Globus pallidus (tissue), 1 donor: ENCODE results near the gene TROAP.
"Not testable (repeated sequence)": the region's sequence is repeated elsewhere in the genome, so short reads cannot be mapped to it uniquely, and the experiment has no call there.

Experiments used
- DNase-seq: peaks from one replicate; pipeline ENCODE4 v3.0.0-alpha.2; 2015; ENCODE audit warnings: low spot score

The TROAP gene

DNA sequence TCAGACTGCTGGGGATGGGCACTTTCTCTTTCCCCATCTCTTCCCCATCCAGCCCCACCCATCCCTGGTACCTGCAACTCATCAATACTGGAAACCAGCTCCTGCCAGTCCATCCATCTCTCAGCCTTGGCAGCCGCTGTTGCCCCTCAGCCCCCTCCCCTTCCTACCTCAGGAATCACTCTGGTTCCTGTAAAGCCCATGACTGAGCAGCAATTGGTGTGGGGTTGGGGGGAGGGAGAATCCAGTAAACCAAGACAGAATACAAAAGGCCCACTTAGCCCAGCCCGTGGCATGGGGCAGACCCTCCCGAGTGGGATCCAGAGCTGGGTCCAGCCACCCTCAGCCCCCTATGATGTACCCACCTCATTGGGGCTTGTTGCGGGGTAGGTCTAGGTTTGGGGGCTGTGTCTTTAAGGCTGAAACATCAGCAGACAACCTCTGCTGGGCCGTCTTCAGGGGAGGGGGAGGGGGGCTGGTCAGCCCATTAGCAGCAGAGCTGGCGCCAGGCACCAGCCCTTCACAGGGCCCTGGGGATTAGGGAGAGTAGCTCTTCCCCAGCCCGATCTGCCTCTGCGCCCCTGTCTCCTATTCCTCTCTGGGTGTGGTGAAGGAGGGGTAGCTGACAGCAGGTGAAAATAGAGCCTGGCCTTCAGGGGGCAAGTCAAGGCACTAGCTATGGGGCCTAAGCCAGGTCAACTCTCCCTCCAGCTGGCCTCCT is 28.8 kb upstream of the TROAP start:
- no peak for DNase-seq

DNA sequence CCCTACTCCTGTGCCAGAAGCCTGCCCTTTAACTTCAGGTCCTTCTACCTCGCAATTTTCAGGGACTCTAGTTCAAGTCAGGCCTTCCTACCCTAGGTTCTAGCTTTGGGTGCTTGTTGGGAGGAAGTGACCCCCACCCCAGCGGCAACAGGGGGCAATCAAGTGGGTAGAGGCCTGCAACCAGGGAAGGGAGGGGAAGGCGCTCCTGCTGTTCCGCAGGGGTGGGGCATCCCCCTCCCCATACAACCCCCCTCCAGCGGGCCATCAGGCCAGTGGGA is 28.3 kb upstream of the TROAP start:
- no peak for DNase-seq

DNA sequence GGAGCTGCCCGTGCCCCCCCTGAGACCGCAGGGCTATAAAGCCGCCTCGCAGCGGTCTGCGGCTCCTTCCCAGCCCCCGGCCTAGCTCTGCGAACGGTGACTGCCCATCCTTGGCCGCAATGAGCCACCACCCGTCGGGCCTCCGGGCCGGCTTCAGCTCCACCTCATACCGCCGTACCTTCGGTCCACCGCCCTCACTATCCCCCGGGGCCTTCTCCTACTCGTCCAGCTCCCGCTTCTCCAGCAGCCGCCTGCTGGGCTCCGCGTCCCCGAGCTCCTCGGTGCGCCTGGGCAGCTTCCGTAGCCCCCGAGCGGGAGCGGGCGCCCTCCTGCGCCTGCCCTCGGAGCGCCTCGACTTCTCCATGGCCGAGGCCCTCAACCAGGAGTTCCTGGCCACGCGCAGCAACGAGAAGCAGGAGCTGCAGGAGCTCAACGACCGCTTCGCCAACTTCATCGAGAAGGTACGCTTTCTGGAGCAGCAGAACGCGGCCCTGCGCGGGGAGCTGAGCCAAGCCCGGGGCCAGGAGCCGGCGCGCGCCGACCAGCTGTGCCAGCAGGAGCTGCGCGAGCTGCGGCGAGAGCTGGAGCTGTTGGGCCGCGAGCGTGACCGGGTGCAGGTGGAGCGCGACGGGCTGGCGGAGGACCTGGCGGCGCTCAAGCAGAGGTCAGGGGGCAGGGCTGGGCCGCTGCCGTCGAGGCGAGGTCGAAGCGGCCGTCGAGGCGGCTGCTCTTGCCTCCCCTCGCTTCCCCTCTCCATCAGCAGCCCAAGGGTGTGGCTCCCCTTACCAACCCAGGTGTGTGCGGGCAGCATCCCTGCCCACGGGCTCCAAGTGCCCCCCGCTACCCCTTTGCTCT is 27.7 kb upstream of the TROAP start, which contains the start of gene PRPH:
PRPH (plus strand) TSS at position 66 of the 855 bp plus-strand sequence; CDS start at position 120, 54 bp downstream.
- DNase-seq, result no peak

DNA sequence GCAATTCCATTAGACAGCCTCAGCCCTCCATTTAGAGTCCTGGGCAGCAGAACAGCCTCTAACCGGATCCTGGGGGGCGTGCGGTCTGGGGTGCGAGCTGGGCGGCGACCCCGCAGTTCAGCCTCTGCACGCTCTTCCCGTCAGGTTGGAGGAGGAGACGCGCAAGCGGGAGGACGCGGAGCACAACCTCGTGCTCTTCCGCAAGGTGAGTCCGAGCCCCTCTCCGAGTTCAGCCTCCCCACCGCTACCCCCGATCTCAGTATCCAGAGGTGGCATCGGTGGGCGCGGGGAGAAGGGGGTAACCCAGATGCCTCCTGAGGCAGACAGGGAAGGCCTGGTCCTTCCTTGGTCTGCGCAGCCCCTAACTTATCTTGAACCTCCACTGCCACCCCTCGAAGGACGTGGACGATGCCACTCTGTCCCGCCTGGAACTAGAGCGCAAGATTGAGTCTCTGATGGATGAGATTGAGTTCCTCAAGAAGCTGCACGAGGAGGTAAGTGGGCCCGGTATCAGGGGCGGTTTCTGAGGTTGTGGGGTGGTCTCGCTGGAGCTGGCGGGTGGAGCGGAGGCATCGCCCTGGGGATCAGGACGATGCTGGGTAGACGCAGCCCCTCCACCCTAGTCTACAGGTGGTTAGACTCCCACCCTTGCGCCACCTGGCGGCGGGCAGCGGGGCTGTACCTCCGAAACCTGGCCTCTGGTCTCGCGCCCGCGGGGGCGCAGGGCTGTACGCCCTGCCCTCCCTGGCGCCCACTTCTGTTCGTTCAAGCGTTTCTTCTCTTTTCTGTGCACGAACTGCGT is 26.8 kb upstream of the TROAP start:
- DNase-seq, result no peak

DNA sequence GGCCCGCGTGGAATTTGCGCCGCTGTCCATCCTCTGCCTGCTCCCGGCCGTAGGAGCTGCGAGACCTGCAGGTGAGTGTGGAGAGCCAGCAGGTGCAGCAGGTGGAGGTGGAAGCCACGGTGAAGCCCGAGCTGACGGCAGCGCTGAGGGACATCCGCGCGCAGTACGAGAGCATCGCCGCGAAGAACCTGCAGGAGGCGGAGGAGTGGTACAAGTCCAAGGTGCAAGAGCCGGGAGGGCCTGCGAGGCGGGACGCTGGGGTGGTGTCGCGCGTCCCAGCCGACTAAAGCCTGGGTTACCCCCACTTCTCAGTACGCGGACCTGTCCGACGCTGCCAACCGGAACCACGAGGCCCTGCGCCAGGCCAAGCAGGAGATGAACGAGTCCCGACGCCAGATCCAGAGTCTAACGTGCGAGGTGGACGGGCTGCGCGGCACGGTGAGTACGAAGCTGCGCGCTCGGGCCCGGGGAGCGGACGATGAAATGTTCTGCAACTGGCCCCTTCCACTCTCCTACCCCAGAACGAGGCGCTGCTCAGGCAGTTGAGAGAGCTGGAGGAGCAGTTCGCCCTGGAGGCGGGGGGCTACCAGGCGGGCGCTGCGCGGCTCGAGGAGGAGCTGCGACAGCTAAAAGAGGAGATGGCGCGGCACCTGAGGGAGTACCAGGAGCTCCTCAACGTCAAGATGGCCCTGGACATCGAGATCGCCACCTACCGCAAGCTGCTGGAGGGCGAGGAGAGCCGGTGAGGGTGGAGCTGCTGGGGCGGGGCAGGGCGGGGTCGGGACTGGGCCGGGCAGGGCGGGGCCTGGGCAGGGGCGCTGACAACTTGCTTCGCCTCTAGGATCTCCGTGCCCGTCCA is 26.0 kb upstream of the TROAP start:
- no peak for DNase-seq

DNA sequence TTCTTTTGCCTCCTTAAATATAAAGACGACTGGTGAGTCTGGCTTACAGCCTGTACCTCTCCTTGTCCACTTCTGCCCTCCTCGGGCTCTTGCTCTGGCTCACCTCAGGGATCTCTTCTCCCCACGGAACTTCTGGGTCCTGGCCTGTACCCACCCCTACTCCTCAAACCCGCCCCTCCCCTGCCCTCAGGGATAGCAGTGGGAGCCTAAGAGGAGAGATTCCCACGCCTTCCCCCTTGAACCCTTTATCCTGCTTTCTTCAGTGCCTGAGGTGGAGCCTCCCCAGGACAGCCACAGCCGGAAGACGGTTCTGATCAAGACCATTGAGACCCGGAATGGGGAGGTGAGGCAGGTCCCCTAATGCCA is 25.4 kb upstream of the TROAP start:
- DNase-seq, result no peak

DNA sequence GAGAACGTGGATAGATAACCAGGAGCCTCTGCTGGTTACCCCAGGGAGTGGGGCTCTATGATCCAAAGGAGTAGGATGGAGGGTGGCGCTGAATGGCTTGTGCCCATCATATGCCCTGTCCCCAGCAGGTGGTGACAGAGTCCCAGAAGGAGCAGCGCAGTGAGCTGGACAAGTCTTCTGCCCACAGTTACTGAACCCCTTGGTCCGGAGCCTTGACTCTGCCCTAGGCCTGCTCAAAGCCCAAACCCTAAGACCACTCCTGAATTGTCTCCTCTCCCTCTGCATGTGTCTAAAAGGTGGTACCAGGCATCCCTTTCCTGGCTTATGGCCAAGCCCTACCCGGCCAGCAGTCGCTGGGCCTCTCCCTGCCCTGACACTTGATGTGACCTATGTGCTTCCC is 24.9 kb upstream of the TROAP start:
- DNase-seq, result no peak

DNA sequence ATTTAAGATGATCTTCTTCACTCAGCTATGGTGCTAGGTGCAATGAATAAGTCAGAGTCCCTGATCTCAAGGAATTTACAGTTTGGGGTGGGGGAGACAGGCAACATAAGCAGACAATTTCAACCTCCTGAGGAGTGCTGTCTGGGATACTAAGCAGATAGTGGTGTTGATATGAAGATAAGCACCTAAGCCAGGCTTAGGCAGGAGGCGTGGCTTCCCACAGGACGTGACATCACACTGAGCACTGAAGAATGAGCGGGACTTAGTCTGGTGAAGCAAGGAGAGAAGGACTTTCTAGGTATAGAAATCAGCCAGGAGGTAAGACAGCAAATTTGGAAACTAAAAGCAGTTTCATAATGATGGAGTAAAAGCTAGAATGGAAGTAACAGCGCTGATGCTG is 21.3 kb upstream of the TROAP start:
- no peak for DNase-seq

DNA sequence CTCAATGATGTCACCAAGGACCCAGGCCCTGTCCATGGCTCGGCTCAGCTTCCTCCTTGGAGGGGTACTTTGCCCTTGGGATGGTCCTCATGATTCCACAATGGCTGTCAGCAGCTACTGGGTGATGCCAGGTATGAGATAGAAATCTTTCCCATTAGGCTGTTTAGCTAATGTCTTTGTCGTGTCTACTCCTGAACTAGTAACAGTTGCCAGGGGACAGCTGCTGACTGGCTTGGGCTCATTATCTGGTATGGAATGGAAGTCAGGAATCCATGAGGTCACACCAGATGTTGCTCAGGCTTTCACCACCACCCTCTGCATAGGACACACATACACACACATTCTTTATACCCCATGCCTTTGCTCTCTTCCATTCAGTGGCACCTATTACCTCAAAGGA is 18.9 kb upstream of the TROAP start:
- DNase-seq, result no peak

DNA sequence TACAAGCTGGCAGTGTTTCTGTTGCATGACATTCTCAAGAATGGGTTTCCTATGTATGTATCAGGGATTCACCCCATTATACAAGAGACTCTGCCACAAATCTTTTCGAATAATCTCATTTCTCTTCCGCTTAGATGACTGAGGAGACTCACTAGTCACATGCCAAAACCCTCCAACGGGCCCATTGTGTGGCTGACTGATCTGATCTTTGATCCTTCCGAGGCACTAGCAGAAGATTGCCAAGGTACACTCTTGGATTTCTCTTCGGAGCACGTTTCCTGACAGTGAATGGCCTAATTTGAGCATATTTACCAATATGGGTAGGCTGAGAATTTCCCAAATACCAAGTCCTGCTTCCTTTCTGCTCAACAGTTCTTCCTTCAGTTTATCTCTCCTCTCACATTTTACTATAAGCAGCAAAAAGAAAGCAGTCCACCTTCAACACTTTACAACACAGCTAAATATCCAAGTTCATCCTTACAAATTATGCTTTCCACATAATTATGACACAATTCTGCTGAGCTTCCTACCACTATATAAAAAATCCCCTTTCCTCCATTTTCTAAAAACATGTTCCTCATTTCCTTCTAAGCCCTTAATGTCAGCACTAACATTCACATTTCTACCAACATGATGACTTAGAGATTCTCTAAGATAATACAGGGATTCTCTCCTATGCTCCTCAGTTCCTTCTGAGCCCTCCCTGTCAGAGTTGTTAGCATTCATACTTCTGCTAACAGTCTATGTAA is 17.1 kb upstream of the TROAP start:
- no peak for DNase-seq

DNA sequence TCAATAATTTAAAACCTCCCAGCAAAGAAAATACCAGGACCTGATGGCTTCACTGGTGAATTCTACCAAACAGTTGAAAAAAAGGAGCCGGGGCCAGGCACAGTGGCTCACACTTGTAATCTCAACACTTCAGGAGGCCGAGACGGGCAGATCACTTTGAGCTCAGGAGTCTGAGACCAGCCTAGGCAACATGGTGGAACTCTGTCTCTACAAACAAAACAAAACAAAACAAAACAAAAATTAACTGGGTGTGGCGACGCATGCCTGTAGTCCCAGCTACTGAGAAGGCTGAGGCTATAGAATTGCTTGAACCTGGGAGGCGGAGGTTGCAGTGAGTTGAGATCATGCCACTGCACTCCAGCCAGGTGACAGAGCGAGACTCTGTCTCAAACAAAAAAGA is 13.7 kb upstream of the TROAP start:
- DNase-seq, result no peak

DNA sequence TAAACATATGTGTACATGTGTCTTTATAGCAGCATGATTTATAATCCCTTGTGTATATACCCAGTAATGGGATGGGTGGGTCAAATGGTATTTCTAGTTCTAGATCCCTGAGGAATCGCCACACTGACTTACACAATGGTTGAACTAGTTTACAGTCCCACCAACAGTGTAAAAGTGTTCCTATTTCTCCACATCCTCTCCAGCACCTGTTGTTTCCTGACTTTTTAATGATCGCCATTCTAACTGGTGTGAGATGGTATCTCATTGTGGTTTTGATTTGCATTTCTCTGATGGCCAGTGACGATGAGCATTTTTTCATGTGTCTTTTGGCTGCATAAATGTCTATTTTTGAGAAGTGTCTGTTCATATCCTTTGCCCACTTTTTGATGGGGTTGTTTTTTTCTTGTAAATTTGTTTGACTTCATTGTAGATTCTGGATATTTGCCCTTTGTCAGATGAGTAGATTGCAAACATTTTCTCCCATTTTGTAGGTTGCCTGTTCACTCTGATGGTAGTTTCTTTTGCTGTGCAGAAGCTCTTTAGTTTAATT is 12.5 kb upstream of the TROAP start:
- not testable (repeated sequence) for DNase-seq

DNA sequence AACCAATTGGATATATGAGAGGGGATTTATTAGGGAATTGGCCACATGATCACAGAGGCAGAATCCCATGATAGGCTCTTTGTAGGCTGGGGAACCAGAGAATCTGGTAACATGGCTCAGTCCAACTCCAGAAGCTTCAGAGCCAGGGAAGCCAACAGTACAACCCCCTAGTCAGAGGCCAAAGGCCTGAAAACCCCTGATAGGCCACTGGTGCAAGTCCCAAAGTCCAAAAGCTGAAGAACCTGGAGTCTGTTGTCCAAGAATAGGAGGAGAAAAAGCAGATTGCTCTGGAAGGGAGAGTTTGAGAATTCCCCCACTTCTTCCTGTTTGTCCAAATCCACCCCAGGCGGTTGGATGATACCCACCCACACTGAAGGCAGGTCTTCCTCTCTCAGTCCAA is 8.2 kb upstream of the TROAP start:
- DNase-seq, result no peak

DNA sequence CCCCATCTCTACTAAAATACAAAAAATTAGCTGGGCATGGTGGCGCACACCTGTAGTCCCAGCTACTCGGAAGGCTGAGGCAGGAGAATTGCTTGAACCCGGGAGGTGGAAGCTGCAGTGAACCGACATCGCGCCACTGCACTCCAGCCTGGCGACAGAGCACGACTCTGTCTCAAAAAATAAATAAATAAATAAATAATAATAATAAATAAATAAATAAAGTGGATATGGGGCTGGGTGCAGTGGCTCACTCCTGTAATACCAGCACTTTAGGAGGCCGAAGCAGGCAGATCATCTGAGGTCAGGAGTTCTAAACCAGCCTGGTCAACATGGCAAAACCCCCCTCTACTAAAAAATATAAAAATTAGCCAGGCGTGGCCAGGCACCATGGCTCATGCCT is 5.9 kb upstream of the TROAP start:
- DNase-seq, result not testable (repeated sequence)

DNA sequence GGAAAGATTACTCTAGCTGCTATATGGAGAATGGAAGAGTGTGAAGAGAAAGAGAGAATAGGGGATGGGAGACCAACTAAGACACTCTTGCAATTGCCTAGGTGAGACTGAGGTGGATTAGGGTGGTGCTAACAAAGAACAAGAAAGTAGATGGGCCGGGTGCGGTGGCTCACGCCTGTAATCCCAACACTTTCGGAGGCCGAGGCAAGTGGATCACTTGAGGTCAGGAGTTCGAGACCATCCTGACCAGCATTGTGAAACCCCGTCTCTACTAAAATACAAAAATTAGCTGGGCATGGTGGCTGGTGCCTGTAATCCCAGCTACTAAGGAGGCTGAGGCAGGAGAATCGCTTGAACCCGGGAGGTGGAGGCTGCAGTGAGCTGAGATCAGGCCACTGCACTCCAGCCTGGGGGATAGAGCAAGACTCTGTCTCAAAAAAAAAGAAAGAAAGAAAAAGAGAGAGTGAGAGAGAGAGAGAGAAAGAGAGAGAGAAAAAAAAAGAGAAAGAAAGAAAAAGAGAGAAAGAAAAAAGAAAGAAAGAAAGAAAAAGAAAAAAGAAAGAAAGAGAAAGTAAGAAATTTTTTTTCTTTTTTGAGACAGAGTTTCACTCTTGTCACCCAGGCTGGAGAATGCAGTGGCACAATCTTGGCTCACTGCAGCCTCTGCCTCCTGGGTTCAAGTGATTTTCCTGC is 2.5 kb upstream of the TROAP start:
- DNase-seq, result not testable (repeated sequence)

DNA sequence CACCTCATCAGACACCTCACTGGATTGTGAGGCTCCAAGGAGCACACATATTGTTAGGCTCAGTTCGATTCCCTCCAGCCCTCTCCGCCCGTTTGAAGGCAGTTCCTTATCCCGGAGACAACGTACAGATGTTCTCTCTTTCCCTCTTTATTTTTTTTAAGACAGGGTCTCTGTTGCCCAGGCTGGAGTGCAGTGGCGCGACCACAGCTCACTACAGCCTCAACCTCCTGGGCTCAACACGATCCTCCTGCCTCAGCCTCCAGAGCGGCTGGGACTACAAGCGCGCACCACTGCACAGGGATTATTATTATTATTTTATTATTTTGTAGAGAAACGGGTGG is 718 bp upstream of the TROAP start:
- no peak for DNase-seq

DNA sequence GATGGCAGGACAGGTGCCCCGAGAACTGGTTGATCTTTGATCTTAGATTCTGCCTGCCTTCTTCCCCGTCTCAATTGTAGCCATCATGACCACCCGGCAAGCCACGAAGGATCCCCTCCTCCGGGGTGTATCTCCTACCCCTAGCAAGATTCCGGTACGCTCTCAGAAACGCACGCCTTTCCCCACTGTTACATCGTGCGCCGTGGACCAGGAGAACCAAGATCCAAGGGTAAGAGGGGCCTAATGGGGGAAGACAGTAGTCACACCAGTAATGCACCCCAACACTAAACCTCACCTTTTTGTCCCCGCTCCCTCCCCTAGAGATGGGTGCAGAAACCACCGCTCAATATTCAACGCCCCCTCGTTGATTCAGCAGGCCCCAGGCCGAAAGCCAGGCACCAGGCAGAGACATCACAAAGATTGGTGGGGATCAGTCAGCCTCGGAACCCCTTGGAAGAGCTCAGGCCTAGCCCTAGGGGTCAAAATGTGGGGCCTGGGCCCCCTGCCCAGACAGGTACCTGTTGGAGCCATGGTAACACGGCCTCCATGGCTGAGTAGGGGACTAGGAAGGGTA is 556 bp downstream of the TROAP start:
- no peak for DNase-seq

DNA sequence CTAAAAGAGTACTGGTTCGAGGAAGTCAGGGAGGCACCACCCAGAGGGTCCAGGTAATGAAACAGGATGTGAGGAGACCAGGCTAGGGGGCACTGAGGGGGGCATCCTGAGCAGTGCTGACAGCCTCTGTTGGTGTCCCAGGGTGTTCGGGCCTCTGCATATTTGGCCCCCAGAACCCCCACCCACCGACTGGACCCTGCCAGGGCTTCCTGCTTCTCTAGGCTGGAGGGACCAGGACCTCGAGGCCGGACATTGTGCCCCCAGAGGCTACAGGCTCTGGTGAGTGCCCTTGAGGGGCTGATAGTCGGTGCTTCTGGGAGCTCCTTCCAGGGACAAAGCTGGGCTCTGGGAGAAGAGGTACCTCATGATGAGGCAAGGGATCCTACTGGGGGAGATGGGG is 2.6 kb downstream of the TROAP start:
- no peak for DNase-seq

DNA sequence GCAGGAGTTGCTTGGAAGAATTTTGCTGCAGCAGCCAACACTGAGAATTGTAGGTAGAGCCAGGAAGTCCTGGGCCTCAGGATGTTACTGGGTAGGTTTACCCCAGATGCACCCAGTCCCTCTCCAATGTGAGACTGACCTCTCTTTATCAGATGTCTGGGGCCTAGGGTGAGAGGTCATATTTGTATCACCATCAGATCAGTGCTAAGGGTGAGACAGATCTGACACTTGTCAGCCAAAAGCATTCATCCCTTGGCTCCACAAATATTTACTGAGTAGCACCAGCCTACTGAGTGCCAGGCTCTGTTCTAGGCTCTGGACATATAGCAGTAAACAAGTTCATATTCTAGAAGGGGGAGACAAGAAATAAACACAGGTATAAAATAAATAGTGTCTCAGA is 4.3 kb downstream of the TROAP start:
- no peak for DNase-seq

DNA sequence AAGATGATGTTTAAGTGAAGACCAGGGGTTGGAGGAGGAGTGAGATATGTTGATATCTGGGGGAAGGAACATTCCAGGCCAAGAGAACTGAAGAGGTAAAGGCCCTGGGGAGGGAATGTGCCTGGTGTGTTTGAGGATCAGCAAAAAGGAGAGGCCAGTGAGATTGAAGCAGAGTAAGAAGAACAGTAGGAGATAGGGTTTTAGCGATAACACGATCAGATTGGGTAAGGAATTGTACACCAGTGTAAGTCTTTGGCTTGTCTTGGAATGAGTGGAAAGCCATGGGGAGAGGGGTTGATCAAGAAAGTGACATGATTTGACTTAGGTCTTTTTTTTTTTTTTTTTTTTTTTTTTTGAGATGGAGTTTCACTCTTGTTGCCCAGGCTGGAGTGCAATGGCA is 4.8 kb downstream of the TROAP start:
- no peak for DNase-seq
